Measurements from ENCODE around the gene WDR1.

GRCh38 chr4:10079912-10080588 is 36.5 kb downstream of the WDR1 start:
- TF ChIP-seq CTCF (conservative IDR thresholded peaks at IDR 0.05; ENCODE audit: low read depth, low read length): no peak
- TF ChIP-seq EZH2 (IDR thresholded peaks at IDR 0.05; ENCODE audit: borderline replicate concordance, low read depth, low read length, poor library complexity, severe bottlenecking): no peak
